ENCODE results near the gene LILRA5.
"Not testable (repeated sequence)": the region's sequence is repeated elsewhere in the genome, so short reads cannot be mapped to it uniquely, and the experiment has no call there.

LILRA5 gene

GRCh38 chr19:54312436-54313377 is at the start of gene LILRA5:
Gene LILRA5, minus strand, starts transcription at chr19:54313166. Its CDS starts 147 bp downstream, at chr19:54313019.
- DNase-seq (ENCODE audit: low read depth), result no peak

- not testable (repeated sequence) for DNase-seq (ENCODE audit: low read depth)
These were observed 48.9 kb upstream of the LILRA5 start for GRCh38 chr19:54361680-54362422.

- peak; percentile 36 for DNase-seq (ENCODE audit: low read depth)
These were observed 46.3 kb upstream of the LILRA5 start for GRCh38 chr19:54359149-54359820.

- DNase-seq (ENCODE audit: low read depth), result no peak
These were observed 44.4 kb upstream of the LILRA5 start for GRCh38 chr19:54357381-54357780.

GRCh38 chr19:54356444-54357056 is 43.6 kb upstream of the LILRA5 start:
- DNase-seq (ENCODE audit: low read depth), result no peak

GRCh38 chr19:54355675-54356074 is 42.7 kb upstream of the LILRA5 start:
- DNase-seq (ENCODE audit: low read depth), result no peak

- no peak for DNase-seq (ENCODE audit: low read depth)
These were observed 41.8 kb upstream of the LILRA5 start for GRCh38 chr19:54354761-54355160.

- DNase-seq (ENCODE audit: low read depth), result no peak
These were observed 39.6 kb upstream of the LILRA5 start for GRCh38 chr19:54352546-54352945.

- no peak for DNase-seq (ENCODE audit: low read depth)
These were observed 39.1 kb upstream of the LILRA5 start for GRCh38 chr19:54352041-54352440.

- no peak for DNase-seq (ENCODE audit: low read depth)
These were observed 38.5 kb upstream of the LILRA5 start for GRCh38 chr19:54351474-54351873.

GRCh38 chr19:54345938-54346386 is 33.0 kb upstream of the LILRA5 start:
- no peak for DNase-seq (ENCODE audit: low read depth)

- no peak for DNase-seq (ENCODE audit: low read depth)
These were observed 30.9 kb upstream of the LILRA5 start for GRCh38 chr19:54343868-54344267.

GRCh38 chr19:54341295-54341694 is 28.3 kb upstream of the LILRA5 start:
- DNase-seq (ENCODE audit: low read depth), result no peak

- DNase-seq (ENCODE audit: low read depth), result no peak
These were observed 26.8 kb upstream of the LILRA5 start for GRCh38 chr19:54339646-54340358.

- no peak for DNase-seq (ENCODE audit: low read depth)
These were observed 25.6 kb upstream of the LILRA5 start for GRCh38 chr19:54338521-54338920.

GRCh38 chr19:54337858-54338230 is 24.9 kb upstream of the LILRA5 start:
- DNase-seq (ENCODE audit: low read depth), result no peak

- DNase-seq (ENCODE audit: low read depth), result no peak
These were observed 24.2 kb upstream of the LILRA5 start for GRCh38 chr19:54336893-54337857.

GRCh38 chr19:54335979-54336892 is 23.3 kb upstream of the LILRA5 start:
- no peak for DNase-seq (ENCODE audit: low read depth)

- DNase-seq (ENCODE audit: low read depth), result no peak
These were observed 22.2 kb upstream of the LILRA5 start for GRCh38 chr19:54335164-54335563.

All from stimulated activated CD8-positive, alpha-beta memory T cell treated with anti-CD3 and anti-CD28 coated beads, Interleukin-12 subunit alpha, Interleukin-12 subunit beta, amount 100 ng/mL, for 1 hour (primary cell).